Common myeloid progenitor, CD34-positive (primary cell): Measurements from ENCODE around the gene LRRC42.
"Not testable (repeated sequence)": the region's sequence is repeated elsewhere in the genome, so short reads cannot be mapped to it uniquely, and the experiment has no call there.

Source experiments
- CTCF ChIA-PET: fragments of 350-600 bp; sonication (Branson Sonifier 250); formaldehyde crosslinking; loops from one replicate; lab custom pipeline; 2021; ENCODE audit warnings: antibody characterized with exemption; lab: Charles Lee
- POLR2A ChIA-PET: fragments of 350-600 bp; sonication (Branson Sonifier 250); formaldehyde crosslinking; loops from one replicate; lab custom pipeline; 2021; ENCODE audit warnings: antibody characterized with exemption; lab: Charles Lee
- DNase-seq, 3 donors: peaks; one replicate each; pipeline versions ENCODE4 v3.0.0 to v3.0.0-alpha.2; 2013
- H3K27ac ChIP-seq, 2 experiments: 1 replicate in 1 of 2; 2 replicates in 1 of 2; pipeline ENCODE4 v1.7.0; 2013; ENCODE audit warnings: inconsistent platforms in 2 of 2, low read length in 2 of 2, mild to moderate bottlenecking in 2 of 2, low read depth in 1 of 2, moderate library complexity in 1 of 2; ENCODE audit not compliant: severe bottlenecking in 2 of 2, insufficient read depth in 1 of 2, poor library complexity in 1 of 2
- H3K27me3 ChIP-seq, 5 experiments: replicated peaks in 2 of 5; 1 replicate in 3 of 5; 2 replicates in 2 of 5; pipeline versions ENCODE4 v1.6.1 to v1.7.0; 2013; ENCODE audit warnings: low read length in 4 of 5, mild to moderate bottlenecking in 2 of 5, moderate library complexity in 2 of 5, inconsistent platforms in 1 of 5; ENCODE audit not compliant: insufficient read depth in 5 of 5, control insufficient read depth in 4 of 5
- H3K36me3 ChIP-seq, 4 experiments: 1 replicate in 2 of 4; 2 replicates in 2 of 4; pipeline versions ENCODE4 v1.6.1 to v1.7.0; 2013; ENCODE audit warnings: low read length in 3 of 4, control low read depth in 1 of 4, mild to moderate bottlenecking in 1 of 4; ENCODE audit not compliant: control insufficient read depth in 4 of 4, insufficient read depth in 4 of 4
- H3K4me1 ChIP-seq, 4 experiments: 1 replicate in 3 of 4; 2 replicates in 1 of 4; pipeline versions ENCODE4 v1.6.1 to v1.7.1; 2013; ENCODE audit warnings: low read length in 3 of 4, mild to moderate bottlenecking in 3 of 4, control low read depth in 1 of 4, inconsistent platforms in 1 of 4, moderate library complexity in 1 of 4; ENCODE audit not compliant: control insufficient read depth in 4 of 4, insufficient read depth in 4 of 4; ENCODE audit errors: control extremely low read depth in 1 of 4
- H3K4me3 ChIP-seq, 7 experiments: 1 replicate in 4 of 7; 2 replicates in 3 of 7; pipeline versions ENCODE4 v1.5.1 to v1.7.0; 2013; ENCODE audit warnings: mild to moderate bottlenecking in 7 of 7, low read length in 6 of 7, moderate library complexity in 6 of 7, inconsistent platforms in 2 of 7, low read depth in 2 of 7, control low read depth in 1 of 7; ENCODE audit not compliant: insufficient read depth in 4 of 7, control insufficient read depth in 1 of 7; ENCODE audit errors: extremely low read depth in 1 of 7
- H3K9me3 ChIP-seq, 5 experiments: 1 replicate in 4 of 5; 2 replicates in 1 of 5; pipeline versions ENCODE4 v1.6.1 to v1.7.1; 2013; ENCODE audit warnings: low read length in 4 of 5, mild to moderate bottlenecking in 2 of 5, inconsistent platforms in 1 of 5, low read depth in 1 of 5, moderate library complexity in 1 of 5; ENCODE audit not compliant: control insufficient read depth in 4 of 5, insufficient read depth in 2 of 5; ENCODE audit errors: control extremely low read depth in 1 of 5
- WGBS: methylation state at CpG from one replicate; pipeline ENCODE4 v1.1.5; 2013; ENCODE audit not compliant: insufficient coverage; 5-methylcytosine and 5-hydroxymethylcytosine counted together

Gene LRRC42

DNA sequence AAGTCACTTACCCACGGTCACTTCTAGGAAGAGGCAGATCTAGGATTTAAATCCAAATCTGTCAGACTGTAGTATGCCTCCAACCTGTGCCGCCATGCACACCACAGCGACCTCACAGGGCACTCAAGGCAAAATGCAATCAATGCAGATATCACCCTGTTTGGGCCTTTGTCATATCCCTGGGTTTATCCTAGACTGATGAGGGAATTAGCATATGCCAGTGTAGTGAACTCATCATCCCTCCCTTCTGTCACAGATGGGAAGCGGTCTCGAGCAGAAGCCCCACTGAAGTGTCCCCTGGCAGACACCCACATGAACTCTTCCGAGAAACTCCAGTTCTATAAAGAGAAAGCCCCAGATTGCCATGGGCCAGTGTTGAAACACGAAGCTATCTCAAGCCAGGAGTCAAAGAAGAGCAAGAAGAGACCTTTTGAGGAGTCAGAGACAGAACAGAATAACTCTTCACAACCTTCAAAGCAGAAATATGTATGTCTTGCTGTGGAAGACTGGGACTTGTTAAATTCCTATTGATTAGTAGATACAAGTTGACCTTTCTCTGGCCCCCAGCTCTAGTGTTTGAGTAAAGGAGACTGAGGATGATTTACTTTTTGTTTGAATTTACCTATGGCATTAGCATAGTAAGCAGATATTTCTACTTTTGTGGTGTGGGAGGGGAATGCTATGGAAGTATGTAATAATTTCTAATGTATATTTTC is 21.4 kb downstream of the LRRC42 start:
- Histone ChIP-seq H3K27me3 (no peaks in the 10 kb centered on the region), H3K9me3 (no peaks in the 10 kb centered on the region), H3K36me3 (peaks cover 4 to 48% (median 27%) of the 10 kb centered on the region in 4 experiments), H3K4me3 (no peak overlapping the region), H3K27ac (no peak overlapping the region), H3K4me1 (peaks cover 0 to 4% (median 0%) of the 10 kb centered on the region in 4 experiments)
- WGBS, result 93% methylated on average over 6 of the region's 7 CpGs
- ChIA-PET CTCF (interaction anchor here (1.0 kb wide), 1 partner anchor 95 kb away, joined by 3 read pairs; no protein-coding TSS in a partner anchor), POLR2A (no interaction called here)
- DNase-seq, result no peak

DNA sequence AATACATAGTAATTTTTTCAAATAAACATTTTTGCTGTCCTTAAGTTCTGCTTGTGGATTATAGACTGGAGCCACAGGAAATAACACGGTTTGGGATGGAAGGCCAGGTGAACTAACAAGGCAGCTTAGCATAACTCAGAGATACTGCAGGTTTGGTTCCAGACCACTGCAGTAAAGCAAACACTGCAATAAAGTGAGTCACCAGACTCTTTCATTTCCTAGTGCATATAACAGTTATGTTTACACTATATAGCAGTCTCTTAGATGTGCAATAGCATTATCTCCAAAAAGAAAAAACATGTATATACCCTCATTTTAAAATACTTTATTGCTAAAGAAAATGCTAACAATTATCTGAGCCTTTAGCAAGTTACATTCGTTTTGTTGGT is 22.0 kb downstream of the LRRC42 start:
- WGBS, result 100% methylated on average over 2 of the region's 2 CpGs
- H3K4me3 ChIP-seq, result no peak overlapping the region
- no peaks in the 10 kb centered on the region for H3K27me3 ChIP-seq
- H3K27ac ChIP-seq, result no peak overlapping the region
- H3K9me3 ChIP-seq, result no peaks in the 10 kb centered on the region
- ChIA-PET CTCF (interaction anchor here (1.0 kb wide), 1 partner anchor 96 kb away, joined by 3 read pairs; no protein-coding TSS in a partner anchor), POLR2A (no interaction called here)
- H3K36me3 ChIP-seq, result peaks cover 4 to 43% (median 21%) of the 10 kb centered on the region in 4 experiments
- no peak for DNase-seq
- H3K4me1 ChIP-seq, result peaks cover 0 to 4% (median 0%) of the 10 kb centered on the region in 4 experiments

DNA sequence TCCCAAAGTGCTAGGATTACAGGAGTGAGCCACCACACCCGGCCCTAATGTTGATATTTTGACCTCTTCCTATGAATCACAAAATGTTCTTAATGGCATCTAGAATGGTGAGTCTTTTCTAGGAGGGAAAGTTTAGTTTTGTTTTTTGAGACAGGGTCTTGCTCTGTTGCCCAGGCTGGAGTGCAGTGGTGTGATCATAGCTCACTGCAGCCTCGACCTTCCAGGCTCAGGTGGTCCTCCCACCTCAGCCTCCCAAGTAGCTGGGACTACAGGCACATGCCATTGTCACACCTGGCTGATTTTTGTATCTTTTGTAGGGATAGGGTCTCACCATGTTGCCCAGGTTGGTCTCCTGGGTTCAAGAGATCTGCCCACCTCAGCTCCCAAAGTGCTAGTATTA is 23.2 kb downstream of the LRRC42 start:
- H3K27me3 ChIP-seq, H3K4me3 ChIP-seq, H3K4me1 ChIP-seq, H3K27ac ChIP-seq, DNase-seq, H3K9me3 ChIP-seq, POLR2A ChIA-PET: not testable (repeated sequence)
- H3K36me3 ChIP-seq, result peaks cover 4 to 32% (median 19%) of the 10 kb centered on the region in 4 experiments
- CTCF ChIA-PET, result interaction anchor here (1.2 to 1.4 kb wide), 3 partner anchors 10 to 109 kb away, joined by 3 to 7 read pairs (median 5); no protein-coding TSS in a partner anchor
- 80% methylated on average over 1 of the region's 2 CpGs for WGBS

DNA sequence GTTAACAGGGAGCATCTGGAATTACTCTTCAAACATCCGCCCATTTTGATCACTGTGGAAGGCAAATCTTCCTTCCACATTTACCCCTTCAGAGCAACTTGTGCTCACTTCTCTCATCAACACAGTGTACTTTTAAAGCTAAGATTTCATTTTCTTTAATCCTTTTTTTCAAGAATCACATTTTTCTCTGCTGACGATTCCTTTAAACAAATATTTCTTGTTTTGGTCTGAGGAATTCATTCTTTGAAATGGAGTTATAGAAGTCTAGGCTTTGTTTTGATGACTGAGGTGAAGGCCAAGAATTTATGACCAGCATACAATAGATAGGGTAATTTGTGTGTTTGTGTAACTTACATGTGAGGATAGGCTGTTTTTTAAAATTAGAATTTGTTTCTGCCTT is 25.6 kb downstream of the LRRC42 start:
- Histone ChIP-seq H3K4me1 (peaks cover 0 to 7% (median 4%) of the 10 kb centered on the region in 4 experiments), H3K27me3 (no peaks in the 10 kb centered on the region), H3K36me3 (peaks cover 4 to 25% (median 13%) of the 10 kb centered on the region in 4 experiments), H3K9me3 (no peaks in the 10 kb centered on the region), H3K27ac (no peak overlapping the region), H3K4me3 (no peak overlapping the region)
- 80% methylated on average over 2 of the region's 2 CpGs for WGBS
- no peak for DNase-seq
- ChIA-PET POLR2A (no interaction called here), CTCF (interaction anchor here (0.9 kb wide), 1 partner anchor 111 kb away, joined by 3 read pairs; no protein-coding TSS in a partner anchor)

DNA sequence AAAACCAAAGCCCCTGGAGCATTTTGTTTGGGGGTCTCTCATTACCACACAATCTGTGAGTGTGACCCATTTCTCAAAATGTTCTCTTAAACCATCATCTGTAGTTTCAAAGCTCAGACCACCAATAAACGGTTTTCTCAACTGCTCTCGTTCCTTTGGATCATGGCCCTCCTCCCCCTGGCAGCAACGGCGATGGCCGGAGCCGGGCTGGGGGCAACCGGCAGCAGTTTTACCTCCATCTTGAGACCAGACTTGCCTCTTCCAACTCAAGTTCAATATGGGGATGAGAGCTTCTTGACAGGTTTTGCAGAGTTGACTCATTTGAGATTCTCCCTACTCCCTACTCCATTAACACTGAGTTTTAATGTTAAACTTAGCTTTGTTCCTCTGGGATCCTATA is 29.7 kb downstream of the LRRC42 start:
- ChIA-PET CTCF (interaction anchor here (1.0 kb wide), 1 partner anchor 17 kb away, joined by 3 read pairs; no protein-coding TSS in a partner anchor), POLR2A (no interaction called here)
- H3K4me1 ChIP-seq, result peaks cover 0 to 8% (median 4%) of the 10 kb centered on the region in 4 experiments
- H3K36me3 ChIP-seq, result peaks cover 0 to 1% (median 0%) of the 10 kb centered on the region in 4 experiments
- H3K9me3 ChIP-seq, result no peaks in the 10 kb centered on the region
- 100% methylated on average over 3 of the region's 7 CpGs for WGBS
- no peak overlapping the region for H3K27ac ChIP-seq
- H3K27me3 ChIP-seq, result no peaks in the 10 kb centered on the region
- DNase-seq, result no peak
- H3K4me3 ChIP-seq, result no peak overlapping the region

DNA sequence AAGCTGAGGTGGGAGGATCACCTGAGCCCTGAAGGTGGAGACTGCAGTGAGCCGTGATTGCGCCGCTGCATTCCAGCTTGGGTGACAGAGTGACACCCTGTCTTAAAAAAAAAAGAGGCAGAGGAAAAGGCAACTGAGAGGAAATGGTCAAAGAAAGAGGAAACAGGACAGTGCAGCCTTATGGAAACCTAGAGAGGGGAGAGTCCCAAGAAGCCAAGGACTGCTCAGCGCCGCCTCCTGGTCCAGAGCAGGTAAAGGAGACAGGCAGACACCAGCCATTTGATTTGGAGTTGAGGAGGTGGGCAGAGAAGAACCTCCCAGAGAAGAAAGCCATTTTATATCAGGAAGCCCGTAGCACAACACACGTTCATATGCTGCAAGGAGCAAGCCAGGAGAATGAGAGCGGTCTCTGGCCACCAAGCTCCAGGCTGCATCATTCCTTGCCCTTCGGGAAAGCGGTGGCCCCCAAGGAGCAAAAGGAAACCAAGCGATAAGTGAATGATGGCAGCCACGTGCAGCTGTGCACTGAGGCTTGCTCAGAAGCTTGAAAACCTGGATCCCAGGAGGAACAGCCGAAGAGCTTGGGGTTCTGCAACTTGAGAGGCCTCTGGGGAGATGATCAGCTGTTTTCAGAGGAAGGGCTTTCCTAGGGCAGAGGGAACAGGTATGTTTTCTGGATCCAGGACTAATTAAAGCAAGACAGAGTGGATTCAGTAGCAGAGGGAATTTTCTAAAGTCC is 33.7 kb downstream of the LRRC42 start:
- no peak for DNase-seq
- Histone ChIP-seq H3K36me3 (no peaks in the 10 kb centered on the region), H3K27me3 (no peaks in the 10 kb centered on the region), H3K4me3 (no peak overlapping the region), H3K27ac (no peak overlapping the region), H3K4me1 (peaks cover 0 to 15% (median 11%) of the 10 kb centered on the region in 4 experiments), H3K9me3 (no peaks in the 10 kb centered on the region)
- WGBS, result 95% methylated on average over 10 of the region's 13 CpGs
- ChIA-PET POLR2A (no interaction called here), CTCF (interaction anchor here (1.4 kb wide), 1 partner anchor 21 kb away, joined by 3 read pairs; no protein-coding TSS in a partner anchor)
